ENCODE measurements around the gene TAOK3. TPM values are rescaled to one million over a fixed set of nuclear protein-coding genes. Genes with fewer than 3 reads are reported as not detected.

Gene TAOK3
- total and polyA plus RNA-seq, 2 donors (not counting 1 experiment from before 2014, with no cell fraction given): 30.0 to 80.4 TPM

DNA sequence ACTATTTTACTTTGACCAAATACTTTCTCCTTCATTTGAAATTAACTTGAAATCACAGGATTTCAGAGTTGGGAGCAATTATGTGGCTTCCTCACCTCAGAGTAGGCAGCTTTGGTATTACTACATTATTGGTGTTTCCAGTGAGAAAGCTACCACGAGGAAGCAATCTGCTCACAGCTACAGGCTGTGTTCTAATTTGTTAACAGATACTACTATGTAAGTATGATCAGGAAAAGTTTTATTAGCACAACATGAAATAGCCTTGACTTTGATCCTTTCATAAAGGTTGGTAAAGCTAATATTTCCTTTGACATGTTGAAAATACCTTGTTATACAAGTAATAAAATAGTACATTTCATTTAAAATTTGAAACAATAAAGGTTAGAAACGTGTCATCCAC lies 30.6 kb downstream of the TAOK3 start:
- Mint-ChIP-seq H3K9me3 (ENCODE audit: insufficient read depth) (peaks cover 4% of the 10 kb centered on the region), H3K27ac (no peak overlapping the region), H3K27me3 (no peaks in the 10 kb centered on the region), H3K4me1 (peaks cover 50% of the 10 kb centered on the region), H3K4me3 (no peak overlapping the region)
- H3K36me3 ChIP-seq (replicated peaks in 1 of 2; ENCODE audit: control extremely low read depth in 1 of 2, control insufficient read depth in 1 of 2, extremely low read depth in 1 of 2, insufficient read depth in 2 of 2, low read length in 1 of 2): peaks cover 0 to 3% of the 10 kb centered on the region in 2 experiments
- POLR2A ChIA-PET: interaction anchor here (0.7 kb wide), 1 partner anchor 17 kb away, joined by 9 read pairs; no protein-coding TSS in a partner anchor
- H3K27me3 ChIP-seq (replicated peaks in 1 of 4; ENCODE audit: control extremely low read depth in 1 of 4, control insufficient read depth in 3 of 4, insufficient read depth in 4 of 4, low read length in 3 of 4): no peaks in the 10 kb centered on the region
- intact Hi-C loops (cut with micrococcal nuclease): no loop called here
- no peak for TF ChIP-seq EZH2 (IDR thresholded peaks at IDR 0.05; ENCODE audit: borderline replicate concordance, insufficient read depth, low read depth, low read length, poor library complexity, severe bottlenecking)
- TF ChIP-seq, protein P1, sequence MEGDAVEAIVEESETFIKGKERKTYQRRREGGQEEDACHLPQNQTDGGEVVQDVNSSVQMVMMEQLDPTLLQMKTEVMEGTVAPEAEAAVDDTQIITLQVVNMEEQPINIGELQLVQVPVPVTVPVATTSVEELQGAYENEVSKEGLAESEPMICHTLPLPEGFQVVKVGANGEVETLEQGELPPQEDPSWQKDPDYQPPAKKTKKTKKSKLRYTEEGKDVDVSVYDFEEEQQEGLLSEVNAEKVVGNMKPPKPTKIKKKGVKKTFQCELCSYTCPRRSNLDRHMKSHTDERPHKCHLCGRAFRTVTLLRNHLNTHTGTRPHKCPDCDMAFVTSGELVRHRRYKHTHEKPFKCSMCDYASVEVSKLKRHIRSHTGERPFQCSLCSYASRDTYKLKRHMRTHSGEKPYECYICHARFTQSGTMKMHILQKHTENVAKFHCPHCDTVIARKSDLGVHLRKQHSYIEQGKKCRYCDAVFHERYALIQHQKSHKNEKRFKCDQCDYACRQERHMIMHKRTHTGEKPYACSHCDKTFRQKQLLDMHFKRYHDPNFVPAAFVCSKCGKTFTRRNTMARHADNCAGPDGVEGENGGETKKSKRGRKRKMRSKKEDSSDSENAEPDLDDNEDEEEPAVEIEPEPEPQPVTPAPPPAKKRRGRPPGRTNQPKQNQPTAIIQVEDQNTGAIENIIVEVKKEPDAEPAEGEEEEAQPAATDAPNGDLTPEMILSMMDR (IDR thresholded peaks at IDR 0.05): no peak
- H3K79me2 ChIP-seq (ENCODE audit: control insufficient read depth, insufficient read depth, low read length): peaks cover 89% of the 10 kb centered on the region
- H4K20me1 ChIP-seq (ENCODE audit: control insufficient read depth, insufficient read depth, low read length, poor library complexity, severe bottlenecking): peaks cover 10% of the 10 kb centered on the region
- CTCF ChIA-PET: interaction anchor here (1.0 to 1.2 kb wide), 3 partner anchors 13 to 34 kb away, joined by 3 to 8 read pairs (median 4); partner anchors contain the start of gene SUDS3
- no peak overlapping the region for H3K4me2 ChIP-seq (replicated peaks; ENCODE audit: low read depth, low read length, poor library complexity, severe bottlenecking)
- peaks cover 20 to 24% of the 10 kb centered on the region in 2 donors for H3K4me1 ChIP-seq (ENCODE audit: control insufficient read depth in 2 of 2, insufficient read depth in 2 of 2, low read length in 2 of 2)
- no peaks in the 10 kb centered on the region for H3K9me3 ChIP-seq (ENCODE audit: control extremely low read depth in 1 of 3, control insufficient read depth in 2 of 3, insufficient read depth in 1 of 3, low read length in 2 of 3)
- WGBS (ENCODE audit: insufficient coverage): no CpG with 5 or more reads among the region's 2 CpGs
- H3K4me3 ChIP-seq (ENCODE audit: control extremely low read depth in 1 of 5, extremely low read depth in 1 of 5, insufficient read depth in 1 of 5, low read depth in 2 of 5, low read length in 4 of 5): no peak overlapping the region
- H3K9ac ChIP-seq (ENCODE audit: low read length): no peak overlapping the region
- H3K27ac ChIP-seq (ENCODE audit: low read length in 2 of 2): no peak overlapping the region
- ATAC-seq (ENCODE audit: low read depth) (no peak), DNase-seq (no peak)
- no peak overlapping the region for H2AFZ ChIP-seq (ENCODE audit: insufficient read depth, low read depth, low read length, poor library complexity, severe bottlenecking)

DNA sequence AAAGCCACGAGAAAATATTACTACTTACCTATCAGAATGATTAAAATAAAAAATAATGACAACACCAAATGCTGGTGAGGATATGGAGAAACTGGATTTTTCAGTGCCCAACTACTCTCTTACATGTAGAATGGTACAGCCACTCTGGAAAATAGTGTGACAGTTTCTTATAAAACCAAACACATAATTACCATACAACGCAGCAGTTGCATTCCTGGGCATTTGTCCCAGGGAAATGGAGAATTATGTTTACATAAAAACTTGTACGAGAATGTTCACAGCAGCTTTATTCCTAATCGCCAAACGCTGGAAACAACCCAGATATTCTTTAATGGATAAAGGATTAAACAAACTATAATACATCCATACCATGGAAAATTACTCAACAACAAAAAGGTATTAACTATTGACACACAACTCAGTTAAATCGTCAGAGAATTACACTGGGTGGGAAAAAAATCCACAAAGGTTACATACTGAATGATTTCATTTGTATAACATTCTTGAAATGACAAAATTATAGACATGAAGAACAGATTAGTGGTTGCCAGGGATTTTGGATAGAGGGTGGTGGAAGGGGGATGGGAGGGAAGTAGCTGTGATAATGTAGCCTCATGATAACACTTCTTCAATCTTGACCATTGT lies 35.4 kb downstream of the TAOK3 start:
- peaks cover 86% of the 10 kb centered on the region for H3K79me2 ChIP-seq (ENCODE audit: control insufficient read depth, insufficient read depth, low read length)
- Mint-ChIP-seq H3K9me3 (ENCODE audit: insufficient read depth) (peaks cover 4% of the 10 kb centered on the region), H3K4me1 (peaks cover 31% of the 10 kb centered on the region), H3K4me3 (no peak overlapping the region), H3K27ac (no peak overlapping the region), H3K27me3 (no peaks in the 10 kb centered on the region)
- peaks cover 0 to 5% of the 10 kb centered on the region in 2 donors for H3K4me1 ChIP-seq (ENCODE audit: control insufficient read depth in 2 of 2, insufficient read depth in 2 of 2, low read length in 2 of 2)
- no peaks in the 10 kb centered on the region for H4K20me1 ChIP-seq (ENCODE audit: control insufficient read depth, insufficient read depth, low read length, poor library complexity, severe bottlenecking)
- no peak overlapping the region for H2AFZ ChIP-seq (ENCODE audit: insufficient read depth, low read depth, low read length, poor library complexity, severe bottlenecking)
- TF ChIP-seq, protein P1 (IDR thresholded peaks at IDR 0.05): no peak
- no peak for TF ChIP-seq EZH2 (IDR thresholded peaks at IDR 0.05; ENCODE audit: borderline replicate concordance, insufficient read depth, low read depth, low read length, poor library complexity, severe bottlenecking)
- H3K9me3 ChIP-seq (ENCODE audit: control extremely low read depth in 1 of 3, control insufficient read depth in 2 of 3, insufficient read depth in 1 of 3, low read length in 2 of 3): no peaks in the 10 kb centered on the region
- H3K27ac ChIP-seq (ENCODE audit: low read length in 2 of 2): peak overlapping the region in 1 of 2 donors; percentile 14
- H3K27me3 ChIP-seq (replicated peaks in 1 of 4; ENCODE audit: control extremely low read depth in 1 of 4, control insufficient read depth in 3 of 4, insufficient read depth in 4 of 4, low read length in 3 of 4): no peaks in the 10 kb centered on the region
- WGBS (ENCODE audit: insufficient coverage): no CpG with 5 or more reads among the region's 6 CpGs
- no peak overlapping the region for H3K4me3 ChIP-seq (ENCODE audit: control extremely low read depth in 1 of 5, extremely low read depth in 1 of 5, insufficient read depth in 1 of 5, low read depth in 2 of 5, low read length in 4 of 5)
- ChIA-PET CTCF (interaction anchor here (1.2 kb wide), 1 partner anchor 36 kb away, joined by 3 read pairs; no protein-coding TSS in a partner anchor), POLR2A (no interaction called here)
- no peak for DNase-seq
- intact Hi-C loops (cut with micrococcal nuclease): no loop called here
- H3K36me3 ChIP-seq (replicated peaks in 1 of 2; ENCODE audit: control extremely low read depth in 1 of 2, control insufficient read depth in 1 of 2, extremely low read depth in 1 of 2, insufficient read depth in 2 of 2, low read length in 1 of 2): peaks cover 1 to 3% of the 10 kb centered on the region in 2 experiments
- H3K4me2 ChIP-seq (replicated peaks; ENCODE audit: low read depth, low read length, poor library complexity, severe bottlenecking): no peak overlapping the region
- ATAC-seq (ENCODE audit: low read depth): no peak
- no peak overlapping the region for H3K9ac ChIP-seq (ENCODE audit: low read length)

All from B cell (primary cell).